T-helper 17 cell (primary cell): ENCODE results near the gene ETS1. TPM values are rescaled to one million over a fixed set of nuclear protein-coding genes. Genes with fewer than 3 reads are reported as not detected.

Experiments
- ATAC-seq: fragments of 150-1000 bp; cut with Tn5 transposase; 2 replicates; pipeline ENCODE4 v1.10.0; 2021; ENCODE audit warnings: mild to moderate bottlenecking, moderate library complexity
- DNase-seq, 3 donors: peaks; one replicate each; pipeline versions ENCODE4 v3.0.0 to v3.0.0-alpha.2; 2020 to 2021
- H3K9me3 ChIP-seq: one replicate; pipeline ENCODE4 v1.7.0; 2013; ENCODE audit warnings: low read length, mild to moderate bottlenecking; ENCODE audit not compliant: control insufficient read depth, poor library complexity, severe bottlenecking
- H3K27ac Mint-ChIP-seq: one replicate; pipeline ENCODE4 v1.8.0; 2022; ENCODE audit warnings: mild to moderate bottlenecking, moderate library complexity, mixed read lengths
- H3K27me3 Mint-ChIP-seq: one replicate; pipeline ENCODE4 v1.8.0; 2022; ENCODE audit warnings: mixed read lengths
- H3K36me3 Mint-ChIP-seq: one replicate; pipeline ENCODE4 v1.8.0; 2022; ENCODE audit warnings: low read depth, mixed read lengths
- H3K4me1 Mint-ChIP-seq: one replicate; pipeline ENCODE4 v1.8.0; 2022; ENCODE audit warnings: mild to moderate bottlenecking, mixed read lengths
- H3K4me3 Mint-ChIP-seq: one replicate; pipeline ENCODE4 v1.8.0; 2022; ENCODE audit warnings: mild to moderate bottlenecking, moderate library complexity, mixed read lengths
- total RNA-seq, 4 donors: library from RNA in 2 of 4; stranded (reverse) in 2 of 4; gene quantifications; one replicate each; pipeline ENCODE4 v1.2.3 and lab custom pipeline; 2022 to 2026

ETS1 gene
- total RNA-seq, 2 donors from 2014 or later = 670 to 745 TPM

DNA sequence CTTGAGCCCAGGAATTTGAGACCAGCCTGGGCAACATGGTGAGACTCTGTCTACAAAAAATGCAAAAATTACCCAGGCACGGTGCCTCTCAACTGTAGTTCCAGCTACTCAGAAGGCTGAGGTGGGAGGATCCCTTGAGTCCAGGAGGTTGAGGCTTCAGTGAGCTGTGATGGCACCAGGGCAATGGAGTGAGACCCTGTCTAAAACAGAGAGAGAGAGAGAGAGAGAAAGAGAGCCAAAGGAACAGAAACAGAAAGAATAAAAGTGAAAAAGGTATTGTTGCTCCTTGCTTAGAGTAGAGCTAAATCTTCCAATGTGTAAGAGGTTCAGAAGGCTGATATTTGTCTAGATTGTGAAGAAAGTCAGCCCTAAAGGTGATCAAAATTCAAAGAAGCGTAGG is 8.9 kb upstream of the ETS1 start:
- Mint-ChIP-seq H3K4me1 (peaks cover 7% of the 10 kb centered on the region), H3K36me3 (peaks cover 9% of the 10 kb centered on the region), H3K27ac (no peak overlapping the region), H3K27me3 (peaks cover 5% of the 10 kb centered on the region), H3K4me3 (no peak overlapping the region)
- ATAC-seq = no peak
- no peak for DNase-seq
- no peaks in the 10 kb centered on the region for H3K9me3 ChIP-seq

- DNase-seq (no peak), ATAC-seq (no peak)
- no peaks in the 10 kb centered on the region for H3K9me3 ChIP-seq
- Mint-ChIP-seq H3K4me3 (no peak overlapping the region), H3K27me3 (peaks cover 5% of the 10 kb centered on the region), H3K4me1 (peaks cover 7% of the 10 kb centered on the region), H3K27ac (no peak overlapping the region), H3K36me3 (peaks cover 9% of the 10 kb centered on the region)
Observed at GRCh38 chr11:128595775-128596174, 8.4 kb upstream of the ETS1 start.

GRCh38 chr11:128595221-128595620 is 7.9 kb upstream of the ETS1 start:
- DNase-seq = no peak
- H3K4me3 Mint-ChIP-seq = no peak overlapping the region

GRCh38 chr11:128594226-128594625 is 6.9 kb upstream of the ETS1 start:
- H3K4me3 Mint-ChIP-seq = no peak overlapping the region

More at GRCh38 chr11:128595221-128595620, 7.9 kb upstream of the ETS1 start:
- Mint-ChIP-seq H3K36me3 (peaks cover 9% of the 10 kb centered on the region), H3K4me1 (peaks cover 5% of the 10 kb centered on the region), H3K27me3 (peaks cover 5% of the 10 kb centered on the region), H3K27ac (no peak overlapping the region)
- no peak for ATAC-seq
- H3K9me3 ChIP-seq = no peaks in the 10 kb centered on the region

DNA sequence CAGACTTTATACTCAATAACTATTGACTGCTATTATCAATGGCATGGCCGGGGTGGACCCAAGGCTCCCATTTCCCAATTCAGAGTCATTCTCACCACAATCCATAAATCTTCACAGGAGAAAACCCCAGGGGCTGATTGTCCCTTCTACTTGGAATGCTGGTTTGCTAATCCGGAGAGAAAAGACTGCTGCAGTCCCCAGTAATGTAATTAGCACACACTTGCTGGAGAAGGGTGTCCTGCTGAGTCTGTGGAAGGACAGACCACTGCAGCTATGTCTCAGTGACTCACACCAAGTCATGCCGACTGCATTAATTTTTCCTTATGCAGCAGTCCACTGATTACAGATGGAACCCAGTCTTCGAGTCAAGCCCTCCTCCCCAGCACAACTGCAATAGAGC is 5.9 kb upstream of the ETS1 start:
- Mint-ChIP-seq H3K27ac (no peak overlapping the region), H3K36me3 (peaks cover 5% of the 10 kb centered on the region)

More at GRCh38 chr11:128594226-128594625, 6.9 kb upstream of the ETS1 start:
- no peak overlapping the region for H3K27ac Mint-ChIP-seq
- peaks cover 5% of the 10 kb centered on the region for H3K27me3 Mint-ChIP-seq
- H3K4me1 Mint-ChIP-seq = no peaks in the 10 kb centered on the region
- no peaks in the 10 kb centered on the region for H3K9me3 ChIP-seq
- ATAC-seq (no peak), DNase-seq (no peak)
- H3K36me3 Mint-ChIP-seq = peaks cover 5% of the 10 kb centered on the region

DNA sequence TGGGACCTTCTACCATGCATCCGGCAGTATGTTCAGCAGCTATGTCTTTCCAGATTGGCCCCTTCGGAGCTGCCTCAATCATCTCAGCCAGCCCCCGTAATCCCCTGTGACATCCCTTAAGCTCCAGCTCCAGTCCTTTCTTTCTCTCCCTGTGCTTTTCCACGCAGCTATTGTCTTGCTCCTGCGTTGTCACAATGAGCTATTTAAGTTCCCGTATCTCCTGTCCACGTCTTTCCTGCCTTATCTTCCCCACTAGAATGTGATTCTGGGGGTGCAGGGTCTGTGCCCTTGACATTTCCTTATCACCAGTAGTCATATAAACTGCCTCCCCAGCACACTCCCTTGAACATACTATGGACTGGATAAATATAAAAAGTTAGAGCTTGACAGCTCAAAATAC is 5.1 kb upstream of the ETS1 start:
- H3K4me3 Mint-ChIP-seq = no peak overlapping the region
- DNase-seq (no peak), ATAC-seq (no peak)
- H3K9me3 ChIP-seq = no peaks in the 10 kb centered on the region
- peaks cover 2% of the 10 kb centered on the region for H3K4me1 Mint-ChIP-seq
- H3K27me3 Mint-ChIP-seq = peaks cover 5% of the 10 kb centered on the region
- H3K36me3 Mint-ChIP-seq = peaks cover 5% of the 10 kb centered on the region
- no peak overlapping the region for H3K27ac Mint-ChIP-seq

More for the DNA sequence above, 5.9 kb upstream of the ETS1 start:
- no peak for DNase-seq
- no peak overlapping the region for H3K4me3 Mint-ChIP-seq
- peaks cover 2% of the 10 kb centered on the region for H3K4me1 Mint-ChIP-seq
- H3K9me3 ChIP-seq = no peaks in the 10 kb centered on the region
- H3K27me3 Mint-ChIP-seq = peaks cover 5% of the 10 kb centered on the region
- no peak for ATAC-seq

DNA sequence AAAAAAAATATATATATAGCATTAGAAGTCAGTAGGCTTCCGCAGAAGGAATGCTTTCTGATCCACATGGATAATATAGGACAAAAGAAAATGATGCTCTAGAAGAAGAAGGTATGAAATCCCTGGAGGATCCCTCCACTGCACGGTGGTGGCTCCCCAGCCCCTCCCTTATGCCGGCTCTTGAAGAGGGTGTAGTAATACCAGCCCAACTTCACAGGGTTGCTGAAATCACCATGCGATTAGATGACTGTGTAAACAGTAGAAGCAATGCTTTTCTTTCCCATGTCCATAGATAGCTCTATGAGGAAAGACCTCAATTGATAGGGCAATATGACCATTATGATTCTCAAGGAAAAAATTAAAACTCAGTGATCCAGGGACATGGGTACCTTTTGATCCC is 3.2 kb upstream of the ETS1 start:
- H3K4me1 Mint-ChIP-seq = peaks cover 7% of the 10 kb centered on the region
- H3K9me3 ChIP-seq = no peaks in the 10 kb centered on the region
- peaks cover 11% of the 10 kb centered on the region for H3K27me3 Mint-ChIP-seq
- H3K4me3 Mint-ChIP-seq = no peak overlapping the region
- ATAC-seq (no peak), DNase-seq (no peak)
- no peak overlapping the region for H3K27ac Mint-ChIP-seq
- H3K36me3 Mint-ChIP-seq = peaks cover 3% of the 10 kb centered on the region

DNA sequence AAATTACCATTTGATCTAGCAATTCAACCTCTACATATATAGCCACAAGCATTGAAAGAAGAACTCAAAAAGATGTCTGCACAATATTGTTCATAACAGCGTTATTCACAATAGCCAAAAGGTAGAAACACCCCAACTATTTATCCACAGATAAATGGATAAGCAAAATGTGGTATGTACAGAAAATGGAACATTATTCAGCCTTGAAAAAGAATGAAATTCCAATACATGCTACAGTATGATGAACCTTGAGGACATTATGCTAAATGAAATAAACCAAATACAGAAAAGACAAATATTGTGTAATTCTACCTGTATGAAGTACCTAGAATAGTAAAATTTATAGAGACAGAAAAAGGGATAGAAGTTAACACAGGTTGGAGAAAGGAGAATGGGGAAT is 2.6 kb upstream of the ETS1 start:
- Mint-ChIP-seq H3K4me1 (peaks cover 7% of the 10 kb centered on the region), H3K27ac (no peak overlapping the region), H3K4me3 (no peak overlapping the region), H3K36me3 (peaks cover 3% of the 10 kb centered on the region), H3K27me3 (peaks cover 11% of the 10 kb centered on the region)
- ATAC-seq (no peak), DNase-seq (no peak)
- no peaks in the 10 kb centered on the region for H3K9me3 ChIP-seq

DNA sequence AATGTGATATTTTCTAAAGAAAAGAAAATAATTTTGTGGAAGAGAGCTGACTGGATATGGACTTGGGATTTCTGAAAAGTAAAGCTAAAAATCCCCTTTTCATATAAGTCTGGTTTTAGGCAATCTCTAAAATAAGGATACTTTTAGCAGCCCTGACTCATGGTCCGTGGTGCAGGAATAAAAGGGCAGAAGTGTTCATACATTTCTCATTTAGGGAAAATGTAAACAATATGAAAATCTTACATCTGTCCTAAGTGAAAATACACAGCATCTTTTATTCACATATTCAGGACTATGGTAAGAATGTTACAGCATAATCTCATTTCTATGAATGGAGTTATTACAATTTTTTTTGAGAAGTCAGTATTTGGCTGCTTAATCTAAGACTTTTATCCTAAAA is 735 bp upstream of the ETS1 start:
- H3K27me3 Mint-ChIP-seq = peaks cover 16% of the 10 kb centered on the region
- DNase-seq = no peak
- no peak overlapping the region for H3K4me3 Mint-ChIP-seq
- no peak for ATAC-seq
- no peak overlapping the region for H3K27ac Mint-ChIP-seq
- H3K36me3 Mint-ChIP-seq = no peaks in the 10 kb centered on the region
- H3K9me3 ChIP-seq = no peaks in the 10 kb centered on the region
- peaks cover 11% of the 10 kb centered on the region for H3K4me1 Mint-ChIP-seq

DNA sequence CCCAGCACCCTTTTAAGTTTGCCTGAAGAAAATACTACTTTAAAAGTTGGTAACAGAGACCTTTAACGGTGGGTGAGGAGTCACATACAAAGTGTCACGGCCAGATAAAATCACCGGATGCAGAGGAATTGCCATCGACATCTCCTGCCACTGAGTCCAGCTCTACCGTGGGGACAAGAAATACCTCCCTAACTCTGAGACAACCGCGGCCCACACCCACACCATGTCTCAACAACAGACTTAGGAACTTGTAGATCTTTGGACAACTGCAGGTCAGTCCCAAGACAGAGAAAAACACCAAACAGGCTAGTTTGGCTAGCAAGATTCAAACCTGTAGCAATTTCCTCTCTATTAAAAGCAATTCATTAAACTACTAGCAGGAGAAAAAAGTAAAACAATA is 669 bp downstream of the ETS1 start:
- H3K9me3 ChIP-seq = no peaks in the 10 kb centered on the region
- H3K27ac Mint-ChIP-seq = no peak overlapping the region
- DNase-seq = no peak
- H3K27me3 Mint-ChIP-seq = peaks cover 10% of the 10 kb centered on the region
- no peak overlapping the region for H3K4me3 Mint-ChIP-seq
- H3K4me1 Mint-ChIP-seq = peaks cover 11% of the 10 kb centered on the region
- no peaks in the 10 kb centered on the region for H3K36me3 Mint-ChIP-seq
- ATAC-seq = no peak

DNA sequence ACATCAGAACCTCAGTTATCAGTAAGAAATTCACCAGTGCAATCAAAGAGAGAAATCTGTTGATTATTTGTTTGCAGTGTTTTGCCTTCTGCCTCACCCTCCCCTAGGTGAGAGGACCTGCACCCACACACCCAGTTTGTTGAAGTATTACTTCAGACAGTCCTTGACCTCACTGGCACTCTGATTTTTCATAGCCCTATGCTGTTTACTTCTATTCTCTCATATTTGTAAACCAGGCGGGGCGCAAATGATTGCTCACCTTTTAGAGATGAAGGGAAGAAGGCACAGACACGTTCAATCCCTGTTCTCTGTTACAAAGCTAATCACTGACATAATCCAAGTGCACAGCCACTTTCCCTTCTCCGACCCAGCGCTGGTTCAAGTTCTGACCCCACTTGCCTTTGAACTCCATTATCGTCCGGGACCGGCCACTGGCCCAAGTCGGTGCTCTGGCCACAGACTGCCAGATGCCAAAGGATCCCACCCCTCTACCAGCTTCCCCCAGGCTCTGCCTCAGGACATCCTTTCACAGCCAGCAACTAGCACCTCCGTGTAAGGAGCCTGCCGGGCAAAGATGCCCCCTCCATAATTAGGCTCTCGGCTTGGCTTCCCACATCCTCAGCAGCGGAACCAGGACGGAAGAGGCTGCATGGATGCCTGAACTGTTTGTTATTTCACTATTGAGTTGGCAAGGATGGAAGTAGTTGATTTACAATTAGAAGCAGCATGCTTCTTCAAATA is 1.7 kb downstream of the ETS1 start:
- Mint-ChIP-seq H3K4me1 (peaks cover 12% of the 10 kb centered on the region), H3K27ac (peak overlapping the region; percentile 45), H3K4me3 (no peak overlapping the region), H3K36me3 (no peaks in the 10 kb centered on the region), H3K27me3 (peaks cover 10% of the 10 kb centered on the region)
- ATAC-seq (no peak), DNase-seq (no peak)
- no peaks in the 10 kb centered on the region for H3K9me3 ChIP-seq

DNA sequence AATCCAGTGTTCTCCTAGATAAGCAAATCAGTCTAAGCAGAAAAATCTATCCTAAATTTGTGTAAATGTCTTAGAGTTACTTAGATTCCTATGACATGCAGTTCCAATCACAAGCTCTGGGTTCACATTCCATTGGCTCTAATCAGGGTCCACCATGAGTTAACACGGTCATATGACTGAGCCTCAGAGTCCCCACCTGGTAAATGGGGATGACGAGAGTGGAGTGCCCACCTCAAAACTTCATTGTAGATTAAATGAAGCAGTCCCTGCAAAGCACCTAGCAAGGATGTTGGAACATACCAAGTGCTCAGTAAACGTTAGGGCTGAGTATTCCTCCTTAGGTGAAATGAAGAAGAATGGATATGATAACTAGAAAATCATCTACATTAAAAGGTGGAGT is 3.1 kb downstream of the ETS1 start:
- Mint-ChIP-seq H3K27ac (peak overlapping the region; percentile 27), H3K4me1 (peaks cover 24% of the 10 kb centered on the region), H3K27me3 (peaks cover 10% of the 10 kb centered on the region), H3K36me3 (no peaks in the 10 kb centered on the region), H3K4me3 (no peak overlapping the region)
- DNase-seq (no peak), ATAC-seq (no peak)
- no peaks in the 10 kb centered on the region for H3K9me3 ChIP-seq

DNA sequence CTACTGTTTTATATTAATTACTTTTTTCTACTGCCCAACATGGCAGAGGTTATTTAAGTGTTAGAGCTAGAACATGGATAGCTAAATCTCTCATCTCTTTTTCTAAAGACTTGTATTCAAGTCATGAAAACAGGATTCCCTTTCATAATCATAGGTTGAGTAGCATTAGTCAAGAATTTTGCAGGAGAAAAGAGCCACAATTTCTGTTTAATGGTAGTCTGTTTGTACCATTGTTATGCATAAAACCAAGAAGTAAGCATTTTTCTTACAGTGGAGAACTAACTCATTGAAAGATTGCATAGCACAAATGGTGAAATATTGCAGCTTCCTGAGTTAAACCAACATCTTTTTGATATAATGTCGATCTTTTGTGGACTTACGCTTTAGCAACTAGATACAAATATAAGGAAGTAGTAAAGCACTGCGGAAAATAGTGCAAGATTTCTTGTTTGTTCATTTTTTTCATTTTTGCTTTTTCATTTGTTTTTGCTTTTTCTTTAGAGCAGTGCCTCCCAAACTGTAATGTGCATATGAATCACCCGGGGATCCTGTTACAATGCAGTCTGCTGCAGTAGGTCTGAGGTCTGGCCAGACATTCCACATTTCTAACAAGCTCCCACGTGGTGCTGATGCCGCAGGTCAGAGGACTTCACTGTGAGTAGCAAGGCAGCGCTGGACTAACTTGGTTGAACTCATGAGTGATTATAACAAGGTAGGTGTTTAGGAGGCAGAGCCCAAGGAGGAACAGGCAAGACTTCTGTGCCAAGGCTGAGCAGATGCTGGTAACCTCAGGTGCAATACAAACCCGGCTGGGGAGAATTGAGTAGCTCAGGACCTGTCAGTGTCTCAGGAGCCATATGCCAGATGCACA is 4.6 kb downstream of the ETS1 start:
- ATAC-seq (no peak), DNase-seq (no peak)

More for the DNA sequence above, 4.6 kb downstream of the ETS1 start:
- no peak overlapping the region for H3K27ac Mint-ChIP-seq
- no peaks in the 10 kb centered on the region for H3K36me3 Mint-ChIP-seq
- no peak overlapping the region for H3K4me3 Mint-ChIP-seq
- H3K27me3 Mint-ChIP-seq = peaks cover 10% of the 10 kb centered on the region
- H3K9me3 ChIP-seq = no peaks in the 10 kb centered on the region
- peaks cover 22% of the 10 kb centered on the region for H3K4me1 Mint-ChIP-seq
